Stomach smooth muscle (tissue), 2 donors: ENCODE results near the gene CFAP61.

Experiments
- H3K27ac ChIP-seq: one replicate; pipeline ENCODE4 v1.7.0; 2013; ENCODE audit warnings: mild to moderate bottlenecking, low read length, inconsistent platforms
- H3K27me3 ChIP-seq, 2 donors: one replicate each; pipeline ENCODE4 v1.7.0; 2013; ENCODE audit warnings: low read length in 2 of 2; ENCODE audit not compliant: insufficient read depth in 2 of 2, control insufficient read depth in 1 of 2
- H3K36me3 ChIP-seq, 2 donors: one replicate each; pipeline ENCODE4 v1.7.0; 2013; ENCODE audit warnings: low read length in 2 of 2; ENCODE audit not compliant: control insufficient read depth in 2 of 2, insufficient read depth in 2 of 2
- H3K4me1 ChIP-seq: one replicate; pipeline ENCODE4 v1.7.0; 2013; ENCODE audit warnings: low read length; ENCODE audit not compliant: control insufficient read depth, insufficient read depth
- H3K4me3 ChIP-seq, 2 donors: one replicate each; pipeline ENCODE4 v1.7.0; 2013; ENCODE audit warnings: low read length in 2 of 2
- H3K9ac ChIP-seq, 2 donors: one replicate each; pipeline ENCODE4 v1.7.0; 2013; ENCODE audit warnings: low read length in 2 of 2, mild to moderate bottlenecking in 1 of 2
- H3K9me3 ChIP-seq, 2 donors: one replicate each; pipeline ENCODE4 v1.7.0; 2013; ENCODE audit warnings: low read length in 2 of 2; ENCODE audit not compliant: control insufficient read depth in 2 of 2
- donor health status: healthy.
- donor health status: Pancreatic carcinoma.

Gene CFAP61

DNA sequence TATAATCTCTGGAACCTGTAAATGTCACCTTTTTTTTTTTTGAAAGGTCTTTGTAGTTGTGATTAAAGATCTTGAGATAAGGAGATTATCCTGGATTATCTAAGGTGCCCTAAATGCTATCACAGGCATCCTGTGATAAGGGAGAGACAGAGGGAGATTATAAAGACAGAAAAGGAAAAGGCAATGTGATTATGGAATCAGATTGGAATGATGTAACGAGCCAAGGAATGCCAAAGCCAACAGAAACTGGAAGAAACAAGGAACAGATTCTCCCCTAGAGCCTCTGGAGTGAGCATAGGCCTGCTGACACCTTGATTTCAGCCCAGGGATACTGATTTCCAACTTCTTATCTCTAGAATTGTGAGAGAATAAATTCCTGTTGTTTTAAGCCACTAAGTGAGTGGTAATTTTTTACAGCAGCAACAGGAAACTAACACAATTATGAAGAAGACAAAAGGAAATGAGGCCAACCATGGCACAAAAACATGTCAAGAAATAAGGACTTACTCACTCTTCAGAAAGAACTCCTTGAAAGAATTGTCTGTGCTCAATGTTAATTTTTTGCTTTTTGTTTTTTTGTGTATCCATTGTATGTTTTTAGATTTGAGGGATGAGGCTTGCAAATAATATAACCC lies 82.7 kb downstream of the CFAP61 start:
- H3K4me1 ChIP-seq: no peaks in the 10 kb centered on the region
- H3K9me3 ChIP-seq: peaks cover 0 to 4% of the 10 kb centered on the region in 2 donors
- H3K4me3 ChIP-seq: no peak overlapping the region
- H3K27me3 ChIP-seq: no peaks in the 10 kb centered on the region
- H3K36me3 ChIP-seq: no peaks in the 10 kb centered on the region
- H3K27ac ChIP-seq: no peak overlapping the region
- no peak overlapping the region for H3K9ac ChIP-seq

DNA sequence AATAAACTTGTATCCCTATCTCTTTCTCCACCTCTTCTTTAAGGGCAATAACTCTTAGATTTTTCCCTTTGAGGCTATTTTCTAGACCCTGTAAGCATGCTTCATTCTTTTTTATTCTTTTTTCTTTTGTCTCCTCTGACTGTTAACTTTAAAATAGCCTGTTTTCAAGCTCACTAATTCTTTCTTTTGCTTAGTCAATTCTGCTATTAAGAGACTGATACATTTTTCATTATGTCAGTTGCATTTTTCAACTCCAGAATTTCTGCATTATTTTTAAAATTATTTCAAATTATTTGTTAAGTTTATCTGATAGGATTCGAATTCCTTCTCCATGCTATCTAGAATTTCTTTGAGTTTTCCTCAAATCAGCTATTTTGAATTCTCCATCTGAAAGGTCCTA lies 84.0 kb downstream of the CFAP61 start:
- H3K36me3 ChIP-seq: no peaks in the 10 kb centered on the region
- no peaks in the 10 kb centered on the region for H3K27me3 ChIP-seq
- H3K4me3 ChIP-seq: no peak overlapping the region
- H3K4me1 ChIP-seq: no peaks in the 10 kb centered on the region
- H3K9me3 ChIP-seq: peaks cover 0 to 4% of the 10 kb centered on the region in 2 donors
- no peak overlapping the region for H3K9ac ChIP-seq
- H3K27ac ChIP-seq: no peak overlapping the region

DNA sequence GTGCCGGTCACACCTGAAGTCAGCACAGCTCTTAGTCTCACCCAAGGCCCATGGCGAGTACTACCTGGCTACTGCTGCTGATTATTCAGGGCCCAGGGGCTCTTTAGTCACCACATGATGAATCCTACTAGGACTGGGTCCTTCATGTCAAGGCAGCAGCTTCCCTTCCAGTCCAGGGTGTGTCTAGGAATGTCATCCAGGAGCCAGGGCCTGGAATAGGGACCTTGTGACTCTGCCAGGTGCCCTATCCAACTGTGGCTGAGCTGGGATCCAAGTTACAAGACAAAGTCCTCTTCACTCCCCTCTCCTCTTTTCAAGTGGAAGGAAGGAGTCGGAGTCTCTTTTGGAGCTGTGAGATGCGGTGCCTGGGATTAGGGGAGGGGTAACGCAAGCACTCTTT lies 85.5 kb downstream of the CFAP61 start:
- no peaks in the 10 kb centered on the region for H3K4me1 ChIP-seq
- peaks cover 0 to 4% of the 10 kb centered on the region in 2 donors for H3K9me3 ChIP-seq
- H3K27ac ChIP-seq: no peak overlapping the region
- H3K27me3 ChIP-seq: no peaks in the 10 kb centered on the region
- H3K36me3 ChIP-seq: no peaks in the 10 kb centered on the region
- no peak overlapping the region for H3K4me3 ChIP-seq
- no peak overlapping the region for H3K9ac ChIP-seq

DNA sequence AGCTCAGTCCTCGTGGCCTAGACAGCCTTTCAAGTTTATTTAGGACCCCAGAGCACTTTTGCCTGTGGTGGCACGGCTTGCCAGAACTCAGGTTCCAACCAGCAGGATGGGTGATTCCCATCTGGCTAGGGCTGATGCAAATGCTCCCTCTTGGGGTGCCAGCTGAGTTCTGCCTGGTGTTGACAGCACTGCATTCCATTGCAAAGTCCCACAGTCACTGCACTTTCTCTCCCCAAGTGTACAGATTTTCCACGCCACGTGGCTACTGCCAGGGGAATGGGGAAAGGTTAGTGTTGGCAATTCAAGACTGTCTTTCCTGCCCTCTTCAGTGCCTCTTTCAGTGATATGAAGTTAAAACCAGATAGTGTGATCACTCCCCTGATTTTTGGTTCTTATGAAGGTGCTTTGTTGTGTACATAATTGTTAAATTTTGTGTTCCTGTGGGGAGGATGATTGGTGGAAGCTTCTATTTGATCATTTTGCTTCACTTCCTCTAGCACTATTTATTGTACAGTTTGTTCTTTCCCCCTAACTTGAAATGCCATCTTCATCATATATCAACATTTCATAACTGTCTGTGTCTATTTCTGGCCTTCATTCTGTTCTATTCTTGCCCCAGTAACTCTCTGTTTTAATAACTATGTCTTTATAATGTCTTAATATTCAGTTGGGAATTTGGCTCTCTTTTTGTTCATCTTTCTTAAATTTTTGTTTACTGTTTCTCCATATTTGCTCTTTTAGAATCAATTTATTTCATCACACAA lies 86.2 kb downstream of the CFAP61 start:
- Histone ChIP-seq H3K9me3 (peaks cover 0 to 4% of the 10 kb centered on the region in 2 donors), H3K4me1 (no peaks in the 10 kb centered on the region), H3K36me3 (no peaks in the 10 kb centered on the region), H3K9ac (no peak overlapping the region), H3K4me3 (no peak overlapping the region), H3K27ac (no peak overlapping the region), H3K27me3 (no peaks in the 10 kb centered on the region)

- H3K9me3 ChIP-seq: peaks cover 0 to 4% of the 10 kb centered on the region in 2 donors
- H3K36me3 ChIP-seq: no peaks in the 10 kb centered on the region
- H3K4me3 ChIP-seq: no peak overlapping the region
- H3K27ac ChIP-seq: no peak overlapping the region
- no peaks in the 10 kb centered on the region for H3K27me3 ChIP-seq
- no peaks in the 10 kb centered on the region for H3K4me1 ChIP-seq
- H3K9ac ChIP-seq: no peak overlapping the region
Measured at GRCh38 chr20:20139403-20139802, 87.1 kb downstream of the CFAP61 start.

- H3K4me3 ChIP-seq: no peak overlapping the region
- no peak overlapping the region for H3K9ac ChIP-seq
- H3K27me3 ChIP-seq: no peaks in the 10 kb centered on the region
- H3K9me3 ChIP-seq: no peaks in the 10 kb centered on the region
- no peaks in the 10 kb centered on the region for H3K36me3 ChIP-seq
- H3K4me1 ChIP-seq: no peaks in the 10 kb centered on the region
- H3K27ac ChIP-seq: no peak overlapping the region
Measured at GRCh38 chr20:20143165-20143564, 90.8 kb downstream of the CFAP61 start.

- Histone ChIP-seq H3K4me1 (no peaks in the 10 kb centered on the region), H3K27ac (no peak overlapping the region), H3K4me3 (no peak overlapping the region), H3K9ac (no peak overlapping the region), H3K36me3 (no peaks in the 10 kb centered on the region), H3K27me3 (no peaks in the 10 kb centered on the region), H3K9me3 (no peaks in the 10 kb centered on the region)
Measured at GRCh38 chr20:20143646-20144045, 91.3 kb downstream of the CFAP61 start.

DNA sequence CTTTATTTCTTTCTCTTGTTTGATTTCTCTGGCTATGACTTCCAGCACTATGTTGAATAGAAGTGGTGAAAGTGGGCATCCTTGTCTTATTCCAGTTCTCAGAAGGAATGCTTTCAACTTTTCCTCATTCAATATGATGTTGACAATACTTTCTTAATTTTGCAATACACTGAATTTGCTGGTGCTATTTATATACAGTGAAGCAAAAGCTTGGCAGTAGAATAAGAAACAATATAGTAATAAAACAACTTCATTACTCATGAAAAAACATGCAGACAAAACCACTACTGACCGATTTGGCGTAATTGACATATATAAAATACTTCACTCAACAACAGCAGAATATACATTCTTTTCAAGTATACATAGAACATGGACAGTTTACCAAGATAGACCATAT lies 96.4 kb downstream of the CFAP61 start:
- H3K36me3 ChIP-seq: no peaks in the 10 kb centered on the region
- no peak overlapping the region for H3K27ac ChIP-seq

DNA sequence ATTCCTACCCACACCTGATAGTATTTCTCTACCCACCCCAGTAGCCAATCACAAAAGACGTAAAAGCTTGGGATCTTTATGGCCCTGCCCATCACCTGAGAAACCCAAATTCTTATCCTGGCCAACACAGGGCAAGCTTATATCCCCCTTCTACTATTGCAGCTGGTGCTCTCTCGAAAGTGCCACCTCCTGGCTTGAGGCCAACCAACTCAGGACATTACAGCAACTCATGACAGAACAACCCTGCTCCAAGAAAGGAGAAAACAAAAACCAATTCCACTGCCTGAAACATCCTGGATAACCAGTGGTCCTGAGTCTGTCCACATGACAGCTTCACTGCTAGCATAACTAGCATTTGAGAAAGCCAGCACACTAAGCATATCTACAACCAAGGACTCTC lies 97.9 kb downstream of the CFAP61 start:
- no peaks in the 10 kb centered on the region for H3K4me1 ChIP-seq
- no peaks in the 10 kb centered on the region for H3K36me3 ChIP-seq
- H3K4me3 ChIP-seq: no peak overlapping the region
- no peak overlapping the region for H3K9ac ChIP-seq
- no peak overlapping the region for H3K27ac ChIP-seq
- H3K9me3 ChIP-seq: no peaks in the 10 kb centered on the region
- H3K27me3 ChIP-seq: no peaks in the 10 kb centered on the region

More for the DNA sequence above, 96.4 kb downstream of the CFAP61 start:
- H3K9me3 ChIP-seq: no peaks in the 10 kb centered on the region
- no peak overlapping the region for H3K4me3 ChIP-seq
- no peaks in the 10 kb centered on the region for H3K27me3 ChIP-seq
- H3K9ac ChIP-seq: no peak overlapping the region
- no peaks in the 10 kb centered on the region for H3K4me1 ChIP-seq

DNA sequence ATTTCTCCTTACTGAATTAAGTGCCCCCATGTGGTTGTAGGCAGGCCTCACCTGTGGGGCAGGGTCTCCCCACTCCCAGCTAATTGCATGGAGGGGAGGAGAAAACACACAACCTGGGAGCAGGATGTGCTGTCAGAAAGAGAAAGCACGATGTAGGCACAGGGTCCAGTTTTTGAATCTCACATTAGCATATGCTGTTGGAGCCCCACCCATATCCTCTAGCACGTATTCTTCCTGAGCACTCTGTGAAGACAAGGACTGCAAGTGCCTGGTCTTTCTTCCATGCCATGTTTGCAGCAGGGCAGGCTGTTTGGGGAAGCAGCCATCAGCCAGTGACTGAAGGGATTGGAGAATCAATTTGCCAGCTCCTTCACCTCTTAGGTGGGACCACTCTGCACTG lies 108.2 kb downstream of the CFAP61 start:
- Histone ChIP-seq H3K27ac (no peak overlapping the region), H3K27me3 (peaks cover 0 to 2% of the 10 kb centered on the region in 2 donors), H3K9ac (no peak overlapping the region), H3K4me3 (no peak overlapping the region), H3K9me3 (peaks cover 0 to 2% of the 10 kb centered on the region in 2 donors), H3K4me1 (no peaks in the 10 kb centered on the region), H3K36me3 (no peaks in the 10 kb centered on the region)

DNA sequence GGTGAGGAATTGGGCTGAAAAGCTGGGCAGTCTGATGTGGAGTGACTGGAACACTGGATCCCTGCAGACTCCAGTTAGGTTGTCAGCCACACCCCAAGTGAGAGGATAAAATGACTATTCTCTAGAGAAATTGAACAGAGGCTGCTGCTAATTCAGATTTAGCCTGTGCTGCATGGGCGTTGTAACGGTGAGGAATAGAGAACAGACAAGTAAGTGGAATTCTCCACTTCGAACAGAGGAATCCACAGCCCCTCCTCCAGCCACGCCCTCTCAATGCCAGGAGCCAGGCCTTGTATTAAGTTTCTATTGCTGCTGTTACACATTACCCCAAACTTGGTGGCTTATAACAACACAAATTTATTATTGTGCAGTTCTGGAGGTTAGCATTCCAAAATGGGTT lies 109.3 kb downstream of the CFAP61 start:
- Histone ChIP-seq H3K4me3 (no peak overlapping the region), H3K27me3 (peaks cover 0 to 2% of the 10 kb centered on the region in 2 donors), H3K9me3 (peaks cover 0 to 2% of the 10 kb centered on the region in 2 donors), H3K36me3 (no peaks in the 10 kb centered on the region), H3K27ac (no peak overlapping the region), H3K4me1 (no peaks in the 10 kb centered on the region), H3K9ac (no peak overlapping the region)
